HG02588 (cell line): ENCODE data around the gene CBR1.

Experiments
- ATAC-seq: cut with Tn5 transposase; IDR thresholded peaks from one replicate; pipeline ENCODE4 v1.9.1; 2021; ENCODE audit warnings: mild to moderate bottlenecking, moderate library complexity; ENCODE audit not compliant: unreplicated experiment

The CBR1 gene

DNA sequence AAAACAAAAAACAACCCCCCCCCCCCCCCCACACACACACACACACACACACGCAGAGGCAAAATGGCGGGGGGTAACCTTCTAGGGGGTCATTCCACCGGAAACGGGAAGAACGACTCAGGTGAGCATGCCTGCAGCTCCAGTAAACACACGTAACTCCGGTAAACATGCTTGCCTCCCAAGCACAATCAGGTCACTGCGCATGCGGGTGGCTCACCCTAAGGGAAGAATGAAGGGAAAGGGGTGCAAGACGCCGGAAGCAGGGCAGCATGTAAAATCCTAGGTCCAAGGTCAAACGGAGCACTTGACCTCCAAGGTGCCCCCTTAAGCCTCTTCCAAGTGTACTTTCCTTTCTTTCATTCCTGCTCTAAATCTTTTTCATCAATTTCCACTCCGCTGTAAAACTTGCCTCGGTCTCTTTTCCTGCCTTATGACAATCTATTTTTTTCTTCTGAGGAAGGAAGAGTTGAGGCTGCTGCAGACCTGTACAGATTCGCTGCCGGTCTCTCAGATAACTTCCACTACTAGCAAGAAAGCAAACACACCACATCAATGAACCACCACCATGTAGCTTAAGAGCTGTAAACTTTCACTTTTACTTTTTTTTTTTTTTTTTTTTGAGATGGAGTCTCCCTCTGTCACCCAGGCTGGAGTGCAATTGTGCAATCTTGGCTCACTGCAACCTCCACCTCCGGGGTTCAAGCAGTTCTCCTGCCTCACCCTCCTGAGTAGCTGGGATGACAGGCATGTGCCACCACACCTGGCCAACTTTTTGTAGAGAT lies 44.0 kb downstream of the CBR1 start:
- no peak for ATAC-seq

DNA sequence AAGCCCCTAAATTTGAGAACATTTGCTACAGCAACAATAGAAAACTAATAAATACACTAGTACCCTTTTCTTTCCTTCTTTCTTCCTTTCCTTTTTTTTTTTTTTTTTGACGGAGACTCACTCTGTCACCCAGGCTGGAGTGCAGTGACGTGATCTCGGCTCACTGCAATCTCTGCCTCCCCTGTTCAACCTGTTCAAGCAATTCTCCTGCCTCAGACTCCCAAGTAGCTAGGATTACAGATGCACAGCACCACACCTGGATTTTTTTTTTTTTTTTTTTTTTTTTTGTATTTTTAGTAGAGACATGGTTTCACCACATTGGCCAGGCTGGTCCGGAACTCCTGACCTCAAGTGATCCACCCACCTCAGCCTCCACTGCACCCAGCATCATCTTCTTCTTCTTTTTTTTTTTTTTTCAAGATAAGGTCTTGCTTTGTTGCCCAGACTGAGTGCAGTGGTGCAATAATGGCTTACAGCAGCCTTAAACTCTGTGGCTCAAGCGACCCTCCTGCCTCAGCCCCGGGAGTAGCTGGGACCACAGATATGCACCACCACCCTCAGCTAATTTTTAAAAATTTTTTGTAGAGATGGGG lies 45.4 kb downstream of the CBR1 start:
- no peak for ATAC-seq

- no peak for ATAC-seq
Measured at GRCh38 chr21:36117286-36117741, 47.5 kb downstream of the CBR1 start.

DNA sequence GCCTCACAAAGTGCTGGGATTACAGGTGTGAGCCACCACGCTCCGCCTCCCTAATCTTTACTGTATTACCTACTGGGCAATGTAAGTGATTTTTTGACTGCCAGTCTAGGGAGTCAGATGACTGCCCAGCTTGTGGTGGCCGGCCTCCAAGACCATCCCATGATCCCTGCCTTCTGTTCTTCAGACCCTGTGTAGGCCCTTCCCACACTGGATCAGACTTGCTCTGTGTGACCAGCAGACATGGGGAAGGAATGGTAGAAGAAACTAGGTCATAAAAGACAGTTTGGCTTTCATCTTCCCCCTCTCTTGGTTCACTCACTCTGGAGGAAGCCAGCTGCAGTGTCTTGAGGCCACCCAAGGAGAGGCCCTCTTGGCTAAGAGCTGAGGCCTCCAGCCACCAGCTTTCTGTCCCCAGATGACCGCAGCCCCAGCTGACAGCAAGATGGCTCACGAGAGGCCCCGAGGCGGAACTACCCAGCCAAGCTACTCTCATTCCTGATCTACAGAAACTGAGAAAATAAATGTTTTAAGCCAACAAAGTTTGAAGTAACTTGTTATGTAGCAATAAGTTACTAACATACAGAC lies 50.6 kb downstream of the CBR1 start:
- ATAC-seq: no peak
